ENCODE data around the gene HCN3. TPM values are rescaled to one million over a fixed set of nuclear protein-coding genes. Genes with fewer than 3 reads are reported as not detected.

Gene HCN3
- total RNA-seq, 1 experiment from 2014 or later, result 5.4 TPM

DNA sequence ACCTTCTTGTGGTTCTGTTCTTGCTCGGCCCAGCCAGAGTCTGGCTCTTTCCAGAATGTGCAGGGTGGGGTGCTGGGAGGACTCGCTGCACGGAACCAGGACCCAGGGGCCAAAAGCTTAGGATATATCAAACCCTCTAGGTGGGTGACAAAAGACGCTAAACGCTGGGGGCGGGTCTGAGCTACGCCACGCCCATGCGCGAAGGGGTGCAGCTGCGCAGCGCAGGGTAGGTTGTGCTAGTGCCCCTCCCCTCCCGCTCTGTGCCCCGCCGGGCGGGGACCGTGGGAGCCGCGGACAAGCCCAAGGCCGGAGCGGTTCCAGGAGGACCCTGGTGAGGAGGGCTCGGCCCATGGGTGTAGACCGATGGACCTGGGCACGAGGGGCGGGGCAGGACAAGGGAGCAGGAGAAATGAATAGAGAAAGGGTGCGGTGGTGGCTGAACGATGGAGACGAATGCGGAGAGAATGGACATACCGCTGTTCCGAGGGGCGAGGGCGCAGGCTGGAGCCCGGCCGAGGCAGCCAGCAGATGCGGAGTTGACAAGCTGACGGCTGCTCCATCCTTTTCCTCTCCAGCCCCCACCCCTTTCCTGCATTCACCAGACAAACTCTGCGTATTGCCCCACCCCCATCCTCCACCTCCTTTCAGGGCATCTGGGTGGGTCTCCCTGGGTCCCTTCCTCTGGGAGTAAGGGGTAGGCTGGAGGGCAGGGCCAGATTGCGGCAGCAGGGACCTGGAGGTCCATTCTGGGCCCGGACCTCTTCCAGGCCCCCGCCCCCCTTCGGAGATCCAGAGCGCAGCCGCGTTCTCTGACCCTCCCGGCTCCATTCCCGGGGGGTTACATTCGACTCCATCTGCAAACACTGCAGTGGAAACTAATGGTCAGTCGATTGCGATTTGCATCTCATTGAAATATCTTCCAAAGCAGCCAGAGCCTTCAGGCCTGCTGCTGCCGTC lies 43.7 kb downstream of the HCN3 start, which contains the start of gene RUSC1:
Gene RUSC1, plus strand, starts transcription at position 234 of the 957 bp plus-strand sequence. CDS start 880 bp downstream, outside the sequence.
- no peak within 1 kb of the TSS for H4K91ac ChIP-seq (ENCODE audit: insufficient read length, low read depth, low read length)
- H2BK12ac ChIP-seq (ENCODE audit: insufficient read length, low read depth, low read length), result no peak within 1 kb of the TSS
- no peaks in the 10 kb centered on the region for H3K79me1 ChIP-seq (ENCODE audit: insufficient read depth, low read depth, low read length, poor library complexity, severe bottlenecking)
- H3K56ac ChIP-seq (ENCODE audit: insufficient read length, low read depth, low read length), result no peak within 1 kb of the TSS
- H2BK20ac ChIP-seq (ENCODE audit: low read depth, low read length, poor library complexity, severe bottlenecking), result no peak within 1 kb of the TSS
- H2BK120ac ChIP-seq (ENCODE audit: low read depth, low read length, poor library complexity, severe bottlenecking), result no peak within 1 kb of the TSS
- WGBS (ENCODE audit: extremely low coverage, insufficient read length, low lambda C conversion rate), result no CpG with 5 or more reads among the region's 51 CpGs
- H3K27ac Mint-ChIP-seq, result peak within 1 kb of the TSS in 2 of 3 experiments; percentile 59 to 77; a peak in 5 of 7 replicates
- H2BK15ac ChIP-seq (ENCODE audit: low read depth, low read length), result no peak within 1 kb of the TSS
- no peak within 1 kb of the TSS for H3K9ac ChIP-seq (ENCODE audit: extremely low read depth, insufficient read length, low read length)
- H2BK5ac ChIP-seq (ENCODE audit: insufficient read length, low read length), result no peak within 1 kb of the TSS
- no peaks in the 10 kb centered on the region; the same call in 1 of the 2 replicates for H3K27me3 Mint-ChIP-seq (ENCODE audit: low read depth)
- H3K23ac ChIP-seq (ENCODE audit: insufficient read length, low read depth, low read length), result no peak within 1 kb of the TSS
- peak; percentile 91 for DNase-seq
- no peak within 1 kb of the TSS for H3K27ac ChIP-seq (ENCODE audit: insufficient read length, low read depth, low read length)
- no peak within 1 kb of the TSS for H3K18ac ChIP-seq (ENCODE audit: insufficient read length, low read depth, low read length)
- H3K27me3 ChIP-seq (ENCODE audit: insufficient read depth, low read length), result no peaks in the 10 kb centered on the region
- peaks cover 36 to 39% of the 10 kb centered on the region in 2 experiments for H3K4me1 Mint-ChIP-seq
- H3K9me3 ChIP-seq (ENCODE audit: control insufficient read depth, low read depth, low read length), result no peaks in the 10 kb centered on the region
- no peaks in the 10 kb centered on the region for H3K9me3 Mint-ChIP-seq
- no peak within 1 kb of the TSS for H4K8ac ChIP-seq (replicated peaks; ENCODE audit: insufficient read length, low read depth, low read length)
- peak within 1 kb of the TSS; percentile 86 to 93 for H3K4me3 Mint-ChIP-seq
- H3K4ac ChIP-seq (ENCODE audit: low read depth, low read length), result no peak within 1 kb of the TSS
- H4K20me1 ChIP-seq (ENCODE audit: control insufficient read depth, insufficient read depth, insufficient read length), result no peaks in the 10 kb centered on the region
- no peak within 1 kb of the TSS for H2AK5ac ChIP-seq (ENCODE audit: insufficient read length, low read length)
- no peak within 1 kb of the TSS for H3K14ac ChIP-seq (ENCODE audit: insufficient read depth, low read length)
- peak within 1 kb of the TSS; percentile 68 for H3K4me2 ChIP-seq (ENCODE audit: insufficient read depth, insufficient read length, low read length)
- peaks cover 31% of the 10 kb centered on the region for H3K23me2 ChIP-seq (ENCODE audit: insufficient read length, low read depth, low read length, poor library complexity, severe bottlenecking)
- TF ChIP-seq, protein P1, sequence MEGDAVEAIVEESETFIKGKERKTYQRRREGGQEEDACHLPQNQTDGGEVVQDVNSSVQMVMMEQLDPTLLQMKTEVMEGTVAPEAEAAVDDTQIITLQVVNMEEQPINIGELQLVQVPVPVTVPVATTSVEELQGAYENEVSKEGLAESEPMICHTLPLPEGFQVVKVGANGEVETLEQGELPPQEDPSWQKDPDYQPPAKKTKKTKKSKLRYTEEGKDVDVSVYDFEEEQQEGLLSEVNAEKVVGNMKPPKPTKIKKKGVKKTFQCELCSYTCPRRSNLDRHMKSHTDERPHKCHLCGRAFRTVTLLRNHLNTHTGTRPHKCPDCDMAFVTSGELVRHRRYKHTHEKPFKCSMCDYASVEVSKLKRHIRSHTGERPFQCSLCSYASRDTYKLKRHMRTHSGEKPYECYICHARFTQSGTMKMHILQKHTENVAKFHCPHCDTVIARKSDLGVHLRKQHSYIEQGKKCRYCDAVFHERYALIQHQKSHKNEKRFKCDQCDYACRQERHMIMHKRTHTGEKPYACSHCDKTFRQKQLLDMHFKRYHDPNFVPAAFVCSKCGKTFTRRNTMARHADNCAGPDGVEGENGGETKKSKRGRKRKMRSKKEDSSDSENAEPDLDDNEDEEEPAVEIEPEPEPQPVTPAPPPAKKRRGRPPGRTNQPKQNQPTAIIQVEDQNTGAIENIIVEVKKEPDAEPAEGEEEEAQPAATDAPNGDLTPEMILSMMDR (conservative IDR thresholded peaks at IDR 0.05), result no peak
- no peak within 1 kb of the TSS for H3T11ph ChIP-seq (ENCODE audit: low read length)
- no peaks in the 10 kb centered on the region for H3K79me2 ChIP-seq (ENCODE audit: insufficient read depth, low read length)
- H3K36me3 Mint-ChIP-seq (ENCODE audit: insufficient read depth in 1 of 3, low read depth in 3 of 3), result peaks cover 14 to 25% (median 23%) of the 10 kb centered on the region in 3 experiments; a peak in 6 of 7 replicates
- no peak within 1 kb of the TSS for H4K5ac ChIP-seq (ENCODE audit: insufficient read length, low read depth, low read length)
- H2AFZ ChIP-seq (ENCODE audit: low read length), result no peak within 1 kb of the TSS
- peaks cover 2% of the 10 kb centered on the region; the same call in 1 of the 2 replicates for H3K4me1 ChIP-seq (ENCODE audit: insufficient read depth, low read length)

Data from H9 (cell line).